Inferior parietal cortex (tissue), 1 donor: Measurements from ENCODE around the gene GRK1.

ENCODE experiments used
- DNase-seq: peaks from one replicate; pipeline ENCODE4 v3.0.0-alpha.2; 2016; ENCODE audit errors: extremely low spot score

The GRK1 gene

DNA sequence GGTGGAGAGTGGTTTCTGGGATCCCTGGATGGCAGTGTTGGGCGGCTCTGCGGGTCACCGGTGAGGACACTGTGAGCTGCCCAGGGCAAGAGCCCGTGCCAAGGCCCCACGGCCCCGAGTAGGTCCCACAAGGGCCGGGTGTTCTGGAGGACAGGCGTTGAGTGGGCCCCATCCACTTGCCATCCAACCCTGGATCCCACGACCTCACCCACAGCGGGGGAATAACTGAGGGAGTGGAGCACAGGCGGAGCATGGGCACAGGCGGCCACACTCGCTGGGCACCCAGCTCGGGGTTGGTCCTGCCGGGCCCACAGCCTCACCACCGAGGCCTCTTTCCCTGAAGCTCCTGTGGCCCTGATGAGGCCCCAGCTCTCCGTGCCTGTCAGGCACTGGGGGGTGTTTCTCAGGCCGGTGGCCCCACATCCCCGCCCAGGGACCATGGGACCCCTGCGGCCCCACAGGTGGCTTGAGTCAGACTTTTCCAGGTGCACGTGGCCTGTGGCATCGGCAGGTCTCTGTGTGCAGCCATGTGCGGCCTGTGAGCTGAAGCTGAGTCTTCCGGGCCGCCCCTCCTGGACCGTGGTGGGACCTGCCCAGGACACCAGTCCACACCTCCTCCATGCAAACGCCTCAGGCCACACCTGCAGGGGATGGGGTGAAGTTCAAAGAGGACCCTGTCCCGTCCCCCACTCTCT, 108.6 kb downstream of the GRK1 start:
- no peak for DNase-seq

DNA sequence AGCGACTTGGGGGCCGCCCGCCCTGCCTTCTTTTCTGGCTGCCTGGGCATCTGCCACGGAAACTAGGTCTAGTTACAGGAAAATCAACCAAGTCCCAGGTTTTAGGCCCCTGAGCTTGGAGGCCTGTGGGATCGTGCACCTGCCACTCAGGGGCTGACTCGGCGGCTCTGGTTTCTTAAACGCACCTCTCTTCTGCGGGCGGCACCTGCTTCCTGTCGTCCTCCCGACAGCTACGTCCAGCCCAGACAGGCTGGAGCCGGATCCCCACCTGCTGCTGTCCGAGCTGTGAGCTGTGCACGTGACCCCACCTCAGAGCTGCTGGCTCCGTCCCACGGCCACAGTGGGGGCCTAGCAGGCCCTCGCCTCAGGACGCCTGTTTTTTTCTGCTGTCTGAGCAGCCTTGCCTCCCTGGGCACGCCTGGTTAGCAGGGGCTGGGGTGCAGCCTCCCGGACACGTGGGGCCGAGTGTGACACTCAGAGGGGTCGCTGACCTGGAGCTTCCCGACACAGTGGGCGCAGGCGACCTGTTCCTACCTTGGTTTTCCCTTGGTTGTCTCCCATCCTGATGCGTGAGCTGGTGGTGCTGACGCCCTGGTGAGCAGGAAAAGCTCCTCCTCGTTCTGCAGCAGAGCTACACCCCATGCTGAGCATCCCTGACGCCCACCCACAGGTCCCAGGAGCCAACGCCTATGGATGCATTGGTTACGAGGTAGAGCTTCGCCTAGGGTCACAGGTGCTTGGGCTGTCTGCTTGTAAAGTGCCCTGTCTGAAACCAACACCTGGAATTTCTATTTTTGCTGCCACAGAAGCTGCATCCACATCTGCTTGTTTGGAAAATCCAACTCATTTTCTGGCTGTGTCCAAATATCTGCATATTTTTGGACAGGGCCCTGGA, 109.5 kb downstream of the GRK1 start:
- no peak for DNase-seq

DNA sequence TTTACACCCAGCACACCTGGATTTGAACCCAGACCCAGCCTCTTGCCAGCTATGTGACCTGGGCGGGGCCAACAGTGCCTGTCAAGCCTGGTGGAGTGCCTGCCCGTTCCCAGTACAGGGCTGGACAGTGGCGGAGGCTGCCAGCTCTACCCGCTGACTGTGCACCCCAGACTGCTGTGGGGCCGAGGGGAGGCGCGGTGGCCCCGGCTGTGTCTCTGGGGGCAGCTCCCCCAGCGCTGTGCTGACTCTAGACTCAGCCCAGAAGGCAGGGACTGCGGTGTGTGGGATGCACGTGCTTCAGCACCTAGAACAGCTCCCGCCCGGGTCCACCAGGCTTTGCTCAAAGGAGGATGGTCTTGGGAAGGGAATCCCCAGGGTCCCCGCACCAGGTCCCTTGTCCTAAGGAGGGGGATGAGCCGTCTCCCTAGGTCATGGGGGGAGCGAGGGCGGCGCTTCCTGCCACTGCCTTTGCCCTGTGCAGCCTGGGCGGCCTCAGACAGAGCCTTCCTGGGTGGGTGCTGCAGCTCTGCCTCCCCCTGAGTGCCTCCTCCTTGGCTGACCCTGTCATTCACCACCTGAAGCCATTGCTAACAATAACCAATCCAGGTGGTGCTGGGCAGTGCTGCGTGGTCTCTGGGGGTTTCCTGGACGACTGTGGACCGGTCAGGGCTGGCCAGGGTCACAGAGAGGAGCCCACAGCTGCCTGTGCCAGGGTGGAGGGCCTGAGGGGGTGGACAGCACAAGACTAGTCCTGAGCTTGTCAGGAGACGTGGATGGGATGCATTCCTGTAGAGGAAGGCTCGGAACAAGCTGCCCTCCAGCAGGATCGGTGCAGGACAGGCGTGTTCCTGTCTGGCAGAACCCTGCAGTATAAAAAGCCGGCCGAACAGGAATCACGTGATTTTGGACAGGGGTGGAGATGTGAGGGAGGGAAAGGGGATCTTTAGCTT, 110.6 kb downstream of the GRK1 start:
- no peak for DNase-seq

DNA sequence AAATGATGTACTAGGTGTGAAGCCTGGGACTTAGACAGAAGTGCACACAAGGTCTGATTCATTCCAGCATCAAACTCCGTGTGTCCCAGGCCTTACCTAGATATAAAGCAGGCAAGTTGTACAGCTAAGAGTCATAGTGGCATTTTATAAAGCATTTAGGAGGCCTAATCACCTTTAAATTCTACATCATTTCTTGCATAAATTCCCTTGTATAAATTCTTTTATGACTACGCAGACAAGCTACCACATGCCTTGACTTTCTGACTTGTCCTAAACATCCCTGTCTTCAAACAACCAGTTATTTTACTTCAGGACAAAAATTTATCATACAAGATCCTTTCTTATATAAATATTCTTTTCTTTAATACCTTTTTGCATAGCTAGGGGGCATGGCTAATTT, 114.6 kb downstream of the GRK1 start:
- no peak for DNase-seq

- DNase-seq, result no peak
Observed at GRCh38 chr13:113782472-113782871, 115.5 kb downstream of the GRK1 start.

DNA sequence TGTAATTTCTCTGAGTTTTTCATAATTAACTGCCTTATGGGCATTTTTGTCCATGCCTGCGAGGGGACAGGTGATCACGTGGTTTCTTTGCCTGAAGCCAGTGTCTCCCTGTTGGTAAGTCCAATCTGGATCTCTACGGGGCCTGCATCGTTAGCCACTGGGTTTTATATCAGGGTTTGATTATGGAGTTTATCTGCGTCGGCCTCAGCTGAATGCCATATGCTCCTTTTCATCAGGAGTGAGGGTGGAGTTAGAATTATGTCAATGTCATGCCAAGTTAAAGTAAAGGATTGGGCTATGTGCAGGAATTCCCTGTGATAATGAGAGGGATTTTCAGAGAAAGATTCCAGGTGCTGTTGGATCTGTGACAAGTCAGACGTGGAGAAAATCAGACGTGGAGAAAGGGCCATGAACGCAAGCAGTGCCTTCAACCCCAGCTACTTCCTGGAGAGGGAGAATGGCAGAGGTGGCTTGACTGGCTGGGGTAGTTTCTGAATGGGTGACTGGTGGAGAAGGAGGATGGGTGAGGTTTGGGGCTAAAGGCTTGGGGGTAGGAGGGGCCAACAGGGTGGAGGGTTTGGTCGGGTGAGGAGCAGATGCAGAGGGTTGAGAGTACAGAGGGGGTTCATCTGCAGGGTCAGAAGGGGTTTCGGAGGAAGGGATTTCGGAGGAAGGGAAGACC, 116.3 kb downstream of the GRK1 start:
- no peak for DNase-seq

GRCh38 chr13:113783966-113784644, 117.1 kb downstream of the GRK1 start:
- DNase-seq, result no peak

DNA sequence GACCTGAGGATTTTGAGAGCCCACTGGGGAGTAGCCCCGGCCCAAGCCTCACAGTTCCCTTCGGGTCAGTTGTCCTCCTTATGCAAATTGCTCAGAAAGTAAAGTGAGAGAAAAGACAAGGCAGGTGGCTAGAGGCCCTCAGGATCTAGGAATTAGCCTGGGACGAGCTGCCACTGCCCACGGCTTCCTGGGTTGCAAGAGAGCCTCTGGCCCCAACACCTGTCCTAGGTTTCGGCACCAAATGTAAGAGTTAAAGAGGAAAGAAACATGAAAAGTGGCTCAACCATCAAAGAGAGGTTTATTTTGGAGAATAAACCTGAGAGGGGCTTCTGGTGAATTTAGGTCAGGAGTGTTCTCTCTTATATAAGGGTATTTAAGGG, 117.6 kb downstream of the GRK1 start:
- DNase-seq, result no peak

DNA sequence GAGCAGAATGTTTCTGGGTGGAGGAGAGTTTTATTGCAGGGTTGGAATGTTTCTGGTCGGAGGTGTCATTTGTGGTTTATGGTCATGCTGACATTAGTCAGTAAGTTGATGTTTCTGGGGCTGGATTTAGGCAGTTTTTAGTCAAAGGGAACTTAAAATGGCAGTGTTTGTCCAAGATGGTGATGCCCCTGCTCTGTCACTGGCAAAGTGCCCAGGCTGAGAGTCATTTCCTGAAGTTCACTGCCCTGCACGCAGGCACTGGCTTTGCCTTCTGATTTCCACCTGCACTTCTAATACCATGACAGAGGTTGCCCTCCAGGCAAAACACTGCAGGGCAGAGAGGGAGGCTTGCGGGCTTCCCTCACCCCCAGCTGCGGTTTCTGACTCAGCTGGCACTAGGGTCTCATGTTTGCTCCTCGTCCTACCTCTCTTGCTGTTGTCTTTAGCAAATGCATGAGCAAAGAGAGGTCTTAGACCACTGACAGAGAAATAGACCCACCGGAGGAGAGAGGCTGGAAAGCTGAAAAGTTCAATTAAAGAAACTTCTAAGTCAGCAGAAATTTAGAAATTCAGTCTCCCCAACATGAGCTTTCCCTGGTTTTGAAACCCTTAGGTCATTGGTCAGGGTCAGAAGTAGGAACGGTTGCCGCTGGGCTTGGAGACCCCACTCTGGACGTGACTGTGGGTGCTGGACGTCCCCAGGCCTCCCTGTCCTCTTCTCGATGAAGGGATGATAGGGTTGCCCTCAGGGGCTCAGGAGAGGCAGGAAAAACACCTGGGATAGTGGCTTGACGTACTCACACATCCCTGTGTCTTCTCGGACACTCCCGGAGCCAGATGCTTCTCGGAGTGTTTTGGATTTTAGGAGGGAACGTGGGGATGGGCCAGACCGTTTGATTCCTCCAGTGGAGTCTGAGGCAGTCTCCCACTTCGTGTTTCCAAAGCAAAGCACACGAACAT, 118.3 kb downstream of the GRK1 start:
- DNase-seq, result no peak

- no peak for DNase-seq
Observed at GRCh38 chr13:113786262-113786841, 119.3 kb downstream of the GRK1 start.
